OCI-LY1 (cell line): Measurements from ENCODE around the gene ARHGEF11.

ENCODE experiments used
- EZH2 ChIP-seq: fragments of 200-600 bp; sonication (generic), shearing (Covaris generic); IDR thresholded peaks from 2 replicates; pipeline ENCODE4 v1.8.0; 2017; ENCODE audit warnings: borderline replicate concordance, mixed run types, mild to moderate bottlenecking, antibody characterized with exemption, low read length, moderate library complexity, mixed read lengths
- TF ChIP-seq, protein P1 (sequence below): fragments of 200-600 bp; sonication (generic), shearing (Covaris generic); IDR thresholded peaks from 2 replicates; pipeline ENCODE4 v1.5.1; 2017; ENCODE audit warnings: mild to moderate bottlenecking, antibody characterized with exemption, low read length, moderate library complexity, mixed read lengths

DNA sequence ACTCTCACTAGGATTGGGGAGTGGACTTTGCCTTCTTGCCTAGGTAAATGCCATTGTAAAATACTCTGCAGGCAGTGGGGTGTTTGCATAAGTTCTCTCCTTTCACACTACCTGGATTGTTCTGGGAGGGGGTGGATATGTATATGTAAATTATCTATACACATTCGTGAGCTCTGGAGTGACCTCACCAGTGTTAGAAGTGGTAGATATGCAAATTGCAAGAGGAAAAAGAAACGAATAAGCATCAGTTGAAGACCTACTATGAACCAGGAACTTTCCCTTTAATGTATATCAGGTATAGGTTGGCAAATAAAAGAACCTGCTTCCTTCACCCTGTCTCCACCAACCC is 1.5 kb upstream of the ARHGEF11 start:
- TF ChIP-seq, protein P1, sequence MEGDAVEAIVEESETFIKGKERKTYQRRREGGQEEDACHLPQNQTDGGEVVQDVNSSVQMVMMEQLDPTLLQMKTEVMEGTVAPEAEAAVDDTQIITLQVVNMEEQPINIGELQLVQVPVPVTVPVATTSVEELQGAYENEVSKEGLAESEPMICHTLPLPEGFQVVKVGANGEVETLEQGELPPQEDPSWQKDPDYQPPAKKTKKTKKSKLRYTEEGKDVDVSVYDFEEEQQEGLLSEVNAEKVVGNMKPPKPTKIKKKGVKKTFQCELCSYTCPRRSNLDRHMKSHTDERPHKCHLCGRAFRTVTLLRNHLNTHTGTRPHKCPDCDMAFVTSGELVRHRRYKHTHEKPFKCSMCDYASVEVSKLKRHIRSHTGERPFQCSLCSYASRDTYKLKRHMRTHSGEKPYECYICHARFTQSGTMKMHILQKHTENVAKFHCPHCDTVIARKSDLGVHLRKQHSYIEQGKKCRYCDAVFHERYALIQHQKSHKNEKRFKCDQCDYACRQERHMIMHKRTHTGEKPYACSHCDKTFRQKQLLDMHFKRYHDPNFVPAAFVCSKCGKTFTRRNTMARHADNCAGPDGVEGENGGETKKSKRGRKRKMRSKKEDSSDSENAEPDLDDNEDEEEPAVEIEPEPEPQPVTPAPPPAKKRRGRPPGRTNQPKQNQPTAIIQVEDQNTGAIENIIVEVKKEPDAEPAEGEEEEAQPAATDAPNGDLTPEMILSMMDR, result no peak
- no peak for TF ChIP-seq EZH2
